ENCODE data around the gene R3HDM4.

DNA sequence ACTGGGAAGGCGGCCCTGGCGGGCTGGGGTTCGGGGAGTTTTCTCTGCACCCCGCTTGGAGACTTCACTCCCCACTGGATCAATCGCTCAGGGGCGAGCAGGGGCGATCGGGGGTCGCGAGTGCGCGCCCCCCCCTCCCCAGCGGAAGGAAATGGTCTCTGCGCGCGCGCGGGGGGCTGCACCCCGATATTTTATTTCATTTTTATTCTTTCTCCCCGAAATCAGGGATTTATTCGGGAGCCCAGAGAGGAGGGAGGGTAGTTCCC is 13.2 kb upstream of the R3HDM4 start:
- TF ChIP-seq, protein P1, sequence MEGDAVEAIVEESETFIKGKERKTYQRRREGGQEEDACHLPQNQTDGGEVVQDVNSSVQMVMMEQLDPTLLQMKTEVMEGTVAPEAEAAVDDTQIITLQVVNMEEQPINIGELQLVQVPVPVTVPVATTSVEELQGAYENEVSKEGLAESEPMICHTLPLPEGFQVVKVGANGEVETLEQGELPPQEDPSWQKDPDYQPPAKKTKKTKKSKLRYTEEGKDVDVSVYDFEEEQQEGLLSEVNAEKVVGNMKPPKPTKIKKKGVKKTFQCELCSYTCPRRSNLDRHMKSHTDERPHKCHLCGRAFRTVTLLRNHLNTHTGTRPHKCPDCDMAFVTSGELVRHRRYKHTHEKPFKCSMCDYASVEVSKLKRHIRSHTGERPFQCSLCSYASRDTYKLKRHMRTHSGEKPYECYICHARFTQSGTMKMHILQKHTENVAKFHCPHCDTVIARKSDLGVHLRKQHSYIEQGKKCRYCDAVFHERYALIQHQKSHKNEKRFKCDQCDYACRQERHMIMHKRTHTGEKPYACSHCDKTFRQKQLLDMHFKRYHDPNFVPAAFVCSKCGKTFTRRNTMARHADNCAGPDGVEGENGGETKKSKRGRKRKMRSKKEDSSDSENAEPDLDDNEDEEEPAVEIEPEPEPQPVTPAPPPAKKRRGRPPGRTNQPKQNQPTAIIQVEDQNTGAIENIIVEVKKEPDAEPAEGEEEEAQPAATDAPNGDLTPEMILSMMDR (IDR thresholded peaks at IDR 0.05): no peak
- TF ChIP-seq POLR2A (IDR thresholded peaks at IDR 0.05): no peak
